ENCODE measurements around the gene ARMC6. TPM values are rescaled to one million over a fixed set of nuclear protein-coding genes. Genes with fewer than 3 reads are reported as not detected.
A peak's percentile ranks its signal among the peaks of the same experiment; 100 is the strongest.

Gene ARMC6
- total RNA-seq, 1 donor from 2014 or later = 25.9 TPM

DNA sequence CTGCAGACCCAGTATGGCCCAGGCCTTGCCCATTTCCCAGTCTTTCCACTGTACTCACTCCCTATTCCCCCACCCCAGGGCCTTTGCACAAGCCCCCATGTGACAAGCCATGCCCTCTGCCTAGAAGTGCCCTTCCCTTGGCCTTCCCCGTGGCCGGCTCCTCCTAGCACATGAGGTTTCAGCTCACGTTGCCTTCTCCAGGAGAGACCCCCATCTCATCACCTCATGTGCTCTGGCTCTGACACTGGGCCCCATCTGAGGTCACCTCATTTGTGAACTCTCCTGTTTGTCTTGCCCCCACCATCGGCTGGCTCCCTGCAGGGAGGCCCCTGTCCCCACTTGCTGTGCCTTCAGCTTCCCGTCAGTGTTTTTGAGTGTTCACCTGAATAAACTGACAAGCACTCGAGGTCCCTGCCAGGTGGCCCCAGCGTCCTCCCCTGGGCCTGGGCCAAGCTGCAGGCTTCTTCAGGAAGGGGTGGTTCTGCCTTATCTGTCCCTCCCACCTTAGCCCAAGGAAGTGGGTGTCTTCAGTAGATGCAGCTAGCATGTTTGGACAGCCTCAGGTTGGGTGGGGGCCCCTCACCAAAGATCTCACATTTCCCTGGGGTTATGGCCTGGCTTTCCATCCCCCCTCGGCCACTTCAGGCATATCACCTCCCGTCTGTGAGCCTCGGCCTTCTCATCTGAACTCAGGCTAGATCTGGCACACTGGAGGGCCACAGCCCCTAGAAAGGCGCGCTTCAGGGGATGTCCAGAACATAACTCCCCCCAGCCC, 26.6 kb downstream of the ARMC6 start:
- peaks cover 18% of the 10 kb centered on the region for H3K4me1 Mint-ChIP-seq (ENCODE audit: unreplicated experiment)
- no peak for TF ChIP-seq CTCF (IDR thresholded peaks at IDR 0.05; ENCODE audit: unreplicated experiment)
- H3K27ac Mint-ChIP-seq (ENCODE audit: unreplicated experiment) = no peak overlapping the region
- no peak for DNase-seq (ENCODE audit: low spot score)
- peaks cover 8% of the 10 kb centered on the region for H3K36me3 Mint-ChIP-seq (ENCODE audit: low read depth, unreplicated experiment)
- H3K27me3 Mint-ChIP-seq (ENCODE audit: unreplicated experiment) = peaks cover 10% of the 10 kb centered on the region
- H3K9me3 Mint-ChIP-seq (ENCODE audit: unreplicated experiment) = no peaks in the 10 kb centered on the region
- H3K4me3 Mint-ChIP-seq (ENCODE audit: unreplicated experiment) = no peak overlapping the region

DNA sequence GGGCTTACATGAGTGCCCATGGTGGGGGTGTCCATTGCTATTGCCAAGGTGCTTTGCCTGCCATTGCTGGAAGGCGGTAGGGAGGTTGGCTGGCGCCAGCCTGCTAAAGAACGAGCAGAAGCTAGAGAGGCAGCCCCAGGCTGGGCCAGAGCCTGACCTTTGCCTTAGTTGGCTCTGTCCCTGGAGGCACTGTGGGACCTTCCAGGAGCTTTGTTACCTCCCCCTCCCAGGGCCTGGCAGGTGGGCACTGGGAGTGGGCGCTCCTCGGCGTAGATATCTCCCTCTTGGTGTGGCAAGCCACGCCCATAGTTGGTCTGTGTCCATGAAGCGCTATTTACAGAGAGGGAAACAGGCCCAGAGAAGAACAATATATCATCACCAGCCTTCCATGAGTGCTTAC, 28.1 kb downstream of the ARMC6 start:
- peaks cover 18% of the 10 kb centered on the region for H3K4me1 Mint-ChIP-seq (ENCODE audit: unreplicated experiment)
- H3K27me3 Mint-ChIP-seq (ENCODE audit: unreplicated experiment) = peaks cover 10% of the 10 kb centered on the region
- no peak for TF ChIP-seq CTCF (IDR thresholded peaks at IDR 0.05; ENCODE audit: unreplicated experiment)
- no peak overlapping the region for H3K27ac Mint-ChIP-seq (ENCODE audit: unreplicated experiment)
- no peak overlapping the region for H3K4me3 Mint-ChIP-seq (ENCODE audit: unreplicated experiment)
- no peak for DNase-seq (ENCODE audit: low spot score)
- peaks cover 4% of the 10 kb centered on the region for H3K36me3 Mint-ChIP-seq (ENCODE audit: low read depth, unreplicated experiment)
- H3K9me3 Mint-ChIP-seq (ENCODE audit: unreplicated experiment) = no peaks in the 10 kb centered on the region

GRCh38 chr19:19062454-19063182, 29.2 kb downstream of the ARMC6 start:
- no peak for TF ChIP-seq CTCF (IDR thresholded peaks at IDR 0.05; ENCODE audit: unreplicated experiment)
- peak overlapping the region; percentile 89 for H3K4me3 Mint-ChIP-seq (ENCODE audit: unreplicated experiment)
- no peak for DNase-seq (ENCODE audit: low spot score)
- H3K9me3 Mint-ChIP-seq (ENCODE audit: unreplicated experiment) = no peaks in the 10 kb centered on the region
- H3K27me3 Mint-ChIP-seq (ENCODE audit: unreplicated experiment) = peaks cover 10% of the 10 kb centered on the region
- peaks cover 4% of the 10 kb centered on the region for H3K36me3 Mint-ChIP-seq (ENCODE audit: low read depth, unreplicated experiment)
- peaks cover 18% of the 10 kb centered on the region for H3K4me1 Mint-ChIP-seq (ENCODE audit: unreplicated experiment)
- no peak overlapping the region for H3K27ac Mint-ChIP-seq (ENCODE audit: unreplicated experiment)

GRCh38 chr19:19063183-19064097, 30.0 kb downstream of the ARMC6 start, which contains the start of gene SLC25A42:
Gene SLC25A42, plus strand, starts transcription at chr19:19063994. Its CDS starts 32,131 bp downstream, at chr19:19096125.
- Mint-ChIP-seq H3K36me3 (ENCODE audit: low read depth, unreplicated experiment) (no peaks in the 10 kb centered on the region), H3K4me3 (ENCODE audit: unreplicated experiment) (peak within 1 kb of the TSS; percentile 89), H3K27me3 (ENCODE audit: unreplicated experiment) (peaks cover 10% of the 10 kb centered on the region), H3K9me3 (ENCODE audit: unreplicated experiment) (no peaks in the 10 kb centered on the region), H3K27ac (ENCODE audit: unreplicated experiment) (peak within 1 kb of the TSS; percentile 42), H3K4me1 (ENCODE audit: unreplicated experiment) (peaks cover 18% of the 10 kb centered on the region)
- peak; percentile 98 for DNase-seq (ENCODE audit: low spot score)
- TF ChIP-seq CTCF (IDR thresholded peaks at IDR 0.05; ENCODE audit: unreplicated experiment) = no peak
